Measurements from ENCODE around the gene ARHGEF10L.
A peak's percentile ranks its signal among the peaks of the same experiment; 100 is the strongest.
"Not testable (repeated sequence)": the region's sequence is repeated elsewhere in the genome, so short reads cannot be mapped to it uniquely, and the experiment has no call there.

The ARHGEF10L gene, protein sequence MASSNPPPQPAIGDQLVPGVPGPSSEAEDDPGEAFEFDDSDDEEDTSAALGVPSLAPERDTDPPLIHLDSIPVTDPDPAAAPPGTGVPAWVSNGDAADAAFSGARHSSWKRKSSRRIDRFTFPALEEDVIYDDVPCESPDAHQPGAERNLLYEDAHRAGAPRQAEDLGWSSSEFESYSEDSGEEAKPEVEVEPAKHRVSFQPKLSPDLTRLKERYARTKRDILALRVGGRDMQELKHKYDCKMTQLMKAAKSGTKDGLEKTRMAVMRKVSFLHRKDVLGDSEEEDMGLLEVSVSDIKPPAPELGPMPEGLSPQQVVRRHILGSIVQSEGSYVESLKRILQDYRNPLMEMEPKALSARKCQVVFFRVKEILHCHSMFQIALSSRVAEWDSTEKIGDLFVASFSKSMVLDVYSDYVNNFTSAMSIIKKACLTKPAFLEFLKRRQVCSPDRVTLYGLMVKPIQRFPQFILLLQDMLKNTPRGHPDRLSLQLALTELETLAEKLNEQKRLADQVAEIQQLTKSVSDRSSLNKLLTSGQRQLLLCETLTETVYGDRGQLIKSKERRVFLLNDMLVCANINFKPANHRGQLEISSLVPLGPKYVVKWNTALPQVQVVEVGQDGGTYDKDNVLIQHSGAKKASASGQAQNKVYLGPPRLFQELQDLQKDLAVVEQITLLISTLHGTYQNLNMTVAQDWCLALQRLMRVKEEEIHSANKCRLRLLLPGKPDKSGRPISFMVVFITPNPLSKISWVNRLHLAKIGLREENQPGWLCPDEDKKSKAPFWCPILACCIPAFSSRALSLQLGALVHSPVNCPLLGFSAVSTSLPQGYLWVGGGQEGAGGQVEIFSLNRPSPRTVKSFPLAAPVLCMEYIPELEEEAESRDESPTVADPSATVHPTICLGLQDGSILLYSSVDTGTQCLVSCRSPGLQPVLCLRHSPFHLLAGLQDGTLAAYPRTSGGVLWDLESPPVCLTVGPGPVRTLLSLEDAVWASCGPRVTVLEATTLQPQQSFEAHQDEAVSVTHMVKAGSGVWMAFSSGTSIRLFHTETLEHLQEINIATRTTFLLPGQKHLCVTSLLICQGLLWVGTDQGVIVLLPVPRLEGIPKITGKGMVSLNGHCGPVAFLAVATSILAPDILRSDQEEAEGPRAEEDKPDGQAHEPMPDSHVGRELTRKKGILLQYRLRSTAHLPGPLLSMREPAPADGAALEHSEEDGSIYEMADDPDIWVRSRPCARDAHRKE (N-terminal part only)

GRCh38 chr1:17539477-17540254 lies at the start of gene ARHGEF10L:
ARHGEF10L (plus strand) TSS chr1:17539698; CDS start chr1:17580596, 40,898 bp downstream.
- no peak for DNase-seq

GRCh38 chr1:17489768-17490417 lies 49.6 kb upstream of the ARHGEF10L start:
- DNase-seq: not testable (repeated sequence)

- DNase-seq: not testable (repeated sequence)
Observed at GRCh38 chr1:17490667-17491066, 48.8 kb upstream of the ARHGEF10L start.

DNA sequence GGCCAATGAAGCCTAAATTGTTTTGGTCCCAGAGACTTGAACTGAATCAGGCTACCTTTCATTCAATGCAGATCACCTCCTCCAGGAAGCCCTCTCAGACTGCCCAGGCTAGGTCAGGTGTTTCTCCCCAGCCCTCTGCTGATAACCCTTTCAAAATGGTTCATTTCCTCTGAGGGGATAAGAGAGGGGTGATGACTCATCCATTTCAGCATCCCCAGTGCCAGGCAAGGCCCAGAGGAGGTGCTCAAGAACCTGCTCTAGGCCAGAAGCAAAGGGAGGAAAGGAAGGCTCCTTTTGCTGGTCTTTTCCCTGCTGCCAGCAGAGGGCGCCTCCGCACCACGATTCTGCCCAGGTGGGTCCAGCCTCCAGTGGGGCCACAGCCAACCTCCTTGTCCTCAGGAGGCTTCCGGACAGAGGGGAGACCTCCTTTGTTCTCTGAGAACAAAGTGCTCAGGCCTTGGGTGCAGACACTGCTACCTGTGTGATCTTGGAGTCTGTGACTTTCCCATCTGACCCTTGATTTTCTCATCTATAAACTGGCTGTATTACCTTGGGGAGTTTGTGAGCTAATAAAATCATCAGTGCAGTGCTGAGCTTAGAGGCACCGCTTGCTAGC lies 45.3 kb upstream of the ARHGEF10L start:
- DNase-seq: peak; percentile 67

DNA sequence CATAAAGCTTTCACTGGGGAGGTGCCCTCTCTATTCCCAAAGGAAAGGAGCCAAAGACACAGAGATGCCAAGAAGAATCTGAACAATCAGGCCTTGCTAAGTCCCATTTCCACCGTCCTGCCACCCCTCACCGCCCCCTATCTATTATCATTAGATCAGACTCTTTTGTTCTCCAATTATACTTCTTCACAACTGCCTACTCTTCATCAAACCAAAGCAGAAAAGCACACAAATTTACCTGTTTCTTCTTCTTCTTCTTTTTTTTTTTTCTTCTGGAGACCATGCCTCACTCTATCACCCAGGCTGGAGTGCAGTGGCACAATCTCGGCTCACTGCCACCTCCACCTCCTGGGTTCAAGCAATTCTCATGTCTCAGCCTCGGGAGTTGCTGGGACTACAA lies 43.1 kb upstream of the ARHGEF10L start:
- DNase-seq: no peak

GRCh38 chr1:17498214-17498613 lies 41.3 kb upstream of the ARHGEF10L start:
- DNase-seq: no peak

- DNase-seq: peak; percentile 34
Observed at GRCh38 chr1:17502326-17502778, 37.1 kb upstream of the ARHGEF10L start.

DNA sequence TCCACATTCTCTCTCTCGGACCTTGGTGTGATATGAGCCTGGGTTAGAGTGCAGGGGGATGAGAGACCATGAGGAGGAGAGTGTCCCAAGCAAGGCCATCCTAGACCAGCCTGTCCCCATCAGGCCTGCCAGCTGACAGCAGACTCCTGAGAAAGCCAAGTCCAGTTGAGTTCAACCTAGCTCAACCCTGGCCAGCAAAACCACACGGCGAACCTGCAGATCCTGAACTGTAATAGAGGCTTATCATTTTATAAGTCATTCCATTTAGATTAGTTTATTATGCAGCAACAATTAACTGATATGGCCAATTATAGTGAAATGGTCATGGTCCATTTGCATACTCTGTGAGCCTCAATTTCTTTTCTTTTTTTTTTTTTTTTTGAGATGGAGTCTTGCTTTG lies 36.4 kb upstream of the ARHGEF10L start:
- DNase-seq: no peak

GRCh38 chr1:17507200-17507599 lies 32.3 kb upstream of the ARHGEF10L start:
- DNase-seq: not testable (repeated sequence)

- no peak for DNase-seq
Observed at GRCh38 chr1:17507915-17508314, 31.6 kb upstream of the ARHGEF10L start.

GRCh38 chr1:17509363-17509762 lies 30.1 kb upstream of the ARHGEF10L start:
- no peak for DNase-seq

DNA sequence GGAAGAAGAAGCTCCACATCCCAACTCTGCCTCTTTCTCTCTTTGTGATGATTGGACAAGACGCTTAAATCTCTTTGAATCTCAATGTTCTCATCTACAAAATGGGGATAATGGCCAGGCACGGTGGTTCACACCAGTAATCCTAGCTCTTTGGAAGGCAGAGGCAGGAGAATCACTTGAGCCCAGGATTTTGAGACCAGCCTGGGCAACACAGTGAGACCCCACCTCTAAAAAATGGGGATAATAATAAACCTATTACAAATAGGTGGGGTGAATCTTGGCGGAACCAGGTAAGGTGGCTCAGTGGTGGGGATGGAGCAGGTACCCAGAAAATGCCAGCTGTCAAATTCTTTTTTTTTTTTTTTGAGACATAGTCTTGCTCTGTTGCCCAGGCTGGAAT lies 29.4 kb upstream of the ARHGEF10L start:
- DNase-seq: no peak

GRCh38 chr1:17511188-17511587 lies 28.3 kb upstream of the ARHGEF10L start:
- no peak for DNase-seq

DNA sequence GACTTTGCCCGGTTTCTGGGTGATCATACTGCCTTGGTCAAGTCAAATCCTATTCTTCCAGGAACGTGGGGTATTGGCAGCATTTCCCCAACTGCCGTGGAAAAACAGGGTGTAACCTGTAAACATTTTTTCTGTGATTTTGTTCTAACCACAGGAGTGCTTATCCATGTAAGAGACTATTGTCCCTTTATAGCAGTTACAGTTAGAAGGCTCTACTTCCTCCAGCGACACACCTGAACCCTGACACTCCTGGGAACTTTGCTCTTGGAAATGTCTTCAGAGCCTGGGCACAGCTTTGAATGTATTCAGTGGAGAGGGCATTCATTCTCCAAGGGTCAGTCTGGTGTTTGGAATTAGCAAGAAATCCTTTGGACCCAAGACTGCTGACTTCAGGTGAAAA lies 26.4 kb upstream of the ARHGEF10L start:
- no peak for DNase-seq

GRCh38 chr1:17514776-17515175 lies 24.7 kb upstream of the ARHGEF10L start:
- no peak for DNase-seq

DNA sequence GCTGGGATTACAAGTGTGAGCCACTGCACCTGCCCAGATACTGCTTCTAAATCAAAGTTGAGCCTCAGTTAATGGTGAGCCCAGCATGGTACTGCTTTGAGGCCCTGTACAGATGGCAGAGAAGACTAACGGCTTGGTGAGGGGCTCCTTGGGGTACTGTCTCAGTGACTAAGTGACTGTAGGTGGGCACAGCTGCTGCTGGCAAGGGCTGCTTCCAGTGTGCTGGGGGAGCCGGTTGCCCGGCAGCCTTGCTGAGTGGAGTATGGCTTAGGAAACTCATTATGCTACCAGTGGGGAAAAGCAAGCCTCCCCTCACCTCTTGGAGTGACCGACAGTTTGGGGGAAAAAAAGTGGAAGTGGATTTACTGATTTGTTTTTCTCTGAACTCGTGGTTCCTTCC lies 23.6 kb upstream of the ARHGEF10L start:
- DNase-seq: no peak

DNA sequence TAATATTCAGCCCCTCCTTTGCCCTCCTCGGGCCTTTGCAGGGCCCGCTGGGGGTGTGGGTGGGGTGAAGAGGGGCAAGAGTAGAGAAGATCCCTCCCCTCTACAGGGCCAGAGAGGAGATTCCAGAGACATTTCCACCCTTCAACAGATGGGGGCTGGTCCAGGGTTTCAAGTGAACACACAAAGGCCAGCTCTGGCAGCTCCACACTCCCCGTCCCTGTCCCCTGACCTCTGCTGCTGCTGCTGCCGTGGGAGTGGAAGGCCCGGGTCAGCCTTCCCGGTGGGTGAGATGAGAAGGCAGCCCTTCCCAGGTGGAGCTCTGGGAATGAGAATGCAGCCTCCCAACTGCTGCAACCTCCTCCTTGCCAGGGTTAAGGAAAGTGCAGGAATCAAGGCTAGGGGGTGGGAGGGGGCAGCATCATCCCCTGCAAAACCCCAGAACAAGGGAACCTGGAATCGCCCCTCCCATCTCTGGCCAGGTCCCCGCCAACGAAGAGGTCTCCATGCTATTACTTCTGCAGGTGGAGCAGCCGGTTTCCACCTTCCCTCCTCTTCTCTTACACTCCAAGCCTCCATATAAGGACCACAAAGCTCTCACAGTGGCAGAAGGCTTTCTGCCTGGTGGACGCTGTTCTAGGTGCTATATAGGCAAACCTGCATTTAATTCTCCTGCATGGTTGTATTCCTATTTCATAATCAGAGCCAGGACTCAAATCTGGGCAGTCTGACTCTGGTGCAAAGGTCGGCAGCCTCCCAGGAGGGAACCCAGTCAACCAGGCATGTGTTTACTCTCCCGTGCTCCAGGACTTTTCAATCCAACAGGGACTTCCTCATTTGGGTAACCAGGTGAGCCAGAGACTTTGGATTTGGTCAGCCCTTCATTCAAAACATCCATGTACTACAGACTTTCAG lies 22.9 kb upstream of the ARHGEF10L start:
- DNase-seq: no peak

DNA sequence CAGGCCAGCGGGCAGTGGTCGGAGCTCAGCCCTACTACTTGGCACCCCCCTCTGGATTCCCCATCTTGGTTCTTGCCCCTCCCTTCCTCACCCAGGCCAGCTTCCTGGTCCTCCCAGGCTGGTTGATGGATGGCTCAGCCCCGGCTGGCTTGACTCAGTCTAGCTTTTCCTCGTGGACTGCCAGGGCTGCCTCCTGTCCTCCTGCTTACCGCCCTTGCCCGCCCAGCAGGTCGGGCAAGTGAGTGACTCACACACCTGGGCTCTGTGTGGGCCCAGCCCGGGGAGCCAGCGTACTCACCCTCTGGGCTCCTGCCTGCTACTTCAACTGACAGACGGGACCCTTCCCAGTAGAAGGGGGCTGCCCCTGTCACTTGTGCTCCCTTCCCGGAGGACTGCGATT lies 19.5 kb upstream of the ARHGEF10L start:
- DNase-seq: no peak

DNA sequence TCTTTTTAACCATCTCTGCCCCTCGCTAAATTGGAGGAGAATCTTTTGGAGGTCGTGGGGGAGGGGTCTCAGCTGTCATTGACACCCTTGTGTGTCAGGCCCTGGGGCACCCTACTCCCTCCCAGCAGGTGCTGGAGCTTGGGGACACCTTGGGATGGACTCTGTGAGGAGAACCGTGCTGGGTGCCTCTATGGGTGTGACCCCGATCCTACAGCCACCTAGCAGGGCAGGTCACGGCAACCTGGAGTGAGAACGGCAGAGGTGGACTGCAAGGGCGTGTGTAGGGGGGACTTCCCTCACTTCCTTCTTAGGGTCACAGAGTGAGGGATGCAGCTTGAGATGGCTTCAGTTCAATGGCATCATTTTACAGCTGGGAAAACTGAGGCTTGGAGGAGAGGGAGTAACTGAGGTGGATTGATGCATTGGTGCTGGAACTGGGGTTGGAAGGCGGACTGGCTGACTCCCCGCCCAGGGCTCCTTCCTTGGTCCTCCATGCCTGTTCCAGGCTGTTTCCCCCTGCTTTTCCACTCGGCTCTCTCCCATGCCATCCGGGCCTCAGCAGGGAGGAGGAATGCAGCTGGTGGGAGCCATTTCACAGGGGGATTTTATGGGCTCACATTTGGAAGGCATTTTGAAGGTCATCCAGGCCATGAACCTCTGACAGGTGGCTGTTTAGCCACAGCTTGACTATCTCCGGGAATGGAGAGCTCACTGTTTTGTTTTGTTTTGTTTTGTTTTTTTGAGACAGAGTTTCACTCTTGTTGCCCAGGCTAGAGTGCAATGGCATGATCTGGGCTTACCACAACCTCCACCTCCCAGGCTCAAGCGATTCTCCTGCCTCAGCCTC lies 18.8 kb upstream of the ARHGEF10L start:
- no peak for DNase-seq

Data from activated naive CD4-positive, alpha-beta T cell treated with anti-CD3 and anti-CD28 coated beads, Interleukin-2, amount 50 U/mL, for 16 hours (primary cell).